DMS114 treated with DMSO at 0.1 percent for 48 hours (cell line): Measurements from ENCODE around the gene ARCN1.

Source experiments
- DNase-seq: peaks from one replicate; lab custom pipeline; 2025; ENCODE audit not compliant: unreplicated experiment; lab: John Stamatoyannopoulos, UW

ARCN1 gene

GRCh38 chr11:118620529-118621070 is 48.4 kb downstream of the ARCN1 start:
- DNase-seq, result no peak

DNA sequence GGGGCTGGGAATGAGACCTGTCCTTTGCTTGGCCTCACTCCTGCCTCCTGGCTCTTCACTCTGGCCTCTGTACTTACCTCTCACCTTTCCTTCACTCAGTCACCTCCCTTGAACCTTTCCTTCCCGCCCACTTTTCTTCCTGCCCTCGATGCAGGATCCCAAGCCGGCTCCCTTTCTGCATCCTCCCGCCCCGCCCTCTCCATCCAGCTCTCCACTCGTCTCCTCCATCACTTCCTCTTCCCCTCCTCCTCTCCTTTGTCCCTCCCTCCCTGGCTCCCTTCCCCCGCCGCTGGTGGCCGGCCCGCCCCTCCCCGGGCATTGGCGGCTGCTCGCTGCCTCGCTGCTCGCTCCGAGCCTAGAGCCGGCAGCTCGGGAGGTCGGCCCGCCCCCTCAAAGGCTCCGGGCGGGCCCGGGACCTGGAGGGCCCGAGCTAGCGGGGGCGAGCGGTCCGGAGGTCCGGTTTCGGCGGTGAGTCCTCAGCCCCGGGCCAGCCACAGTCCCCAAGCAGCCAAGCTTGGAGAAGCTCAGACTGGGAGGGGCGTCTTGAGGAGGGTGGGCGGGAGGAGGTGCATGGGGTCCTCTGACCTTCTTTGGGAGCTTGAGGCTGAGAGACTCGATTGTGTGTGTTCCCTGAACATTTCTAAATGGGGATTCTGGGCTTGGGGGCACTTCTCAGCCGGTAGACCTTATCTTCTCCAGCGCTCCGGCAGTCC is 49.0 kb downstream of the ARCN1 start:
- peak; percentile 65 for DNase-seq

DNA sequence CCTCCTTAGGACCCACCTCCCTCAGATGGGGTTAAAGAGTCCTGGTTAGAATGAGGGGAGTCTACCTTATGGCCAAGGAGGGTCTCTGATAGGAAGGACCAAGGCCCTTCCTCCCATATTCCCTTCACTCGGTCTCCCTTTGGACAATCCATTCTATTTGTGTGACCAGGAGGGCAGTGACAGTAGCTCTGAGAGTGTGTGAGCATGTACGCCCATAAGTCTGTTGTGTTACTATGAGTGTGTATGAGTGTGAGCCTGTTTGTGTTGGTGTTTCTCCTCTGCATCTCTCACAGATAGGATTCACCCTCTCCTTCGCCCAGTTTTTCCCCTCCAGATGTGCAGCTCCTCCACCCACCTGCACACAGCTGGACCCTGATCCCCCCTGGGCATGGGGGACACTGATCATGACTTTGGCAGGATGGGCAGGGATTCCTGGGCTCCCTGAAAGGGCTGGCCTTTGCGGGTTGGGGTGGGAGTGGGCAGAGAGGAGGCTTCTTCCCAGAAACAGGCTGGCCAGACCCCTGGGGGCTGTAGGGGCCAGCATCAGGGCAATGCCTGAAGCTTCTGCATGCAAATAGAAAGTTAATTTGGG is 49.7 kb downstream of the ARCN1 start:
- DNase-seq, result no peak

DNA sequence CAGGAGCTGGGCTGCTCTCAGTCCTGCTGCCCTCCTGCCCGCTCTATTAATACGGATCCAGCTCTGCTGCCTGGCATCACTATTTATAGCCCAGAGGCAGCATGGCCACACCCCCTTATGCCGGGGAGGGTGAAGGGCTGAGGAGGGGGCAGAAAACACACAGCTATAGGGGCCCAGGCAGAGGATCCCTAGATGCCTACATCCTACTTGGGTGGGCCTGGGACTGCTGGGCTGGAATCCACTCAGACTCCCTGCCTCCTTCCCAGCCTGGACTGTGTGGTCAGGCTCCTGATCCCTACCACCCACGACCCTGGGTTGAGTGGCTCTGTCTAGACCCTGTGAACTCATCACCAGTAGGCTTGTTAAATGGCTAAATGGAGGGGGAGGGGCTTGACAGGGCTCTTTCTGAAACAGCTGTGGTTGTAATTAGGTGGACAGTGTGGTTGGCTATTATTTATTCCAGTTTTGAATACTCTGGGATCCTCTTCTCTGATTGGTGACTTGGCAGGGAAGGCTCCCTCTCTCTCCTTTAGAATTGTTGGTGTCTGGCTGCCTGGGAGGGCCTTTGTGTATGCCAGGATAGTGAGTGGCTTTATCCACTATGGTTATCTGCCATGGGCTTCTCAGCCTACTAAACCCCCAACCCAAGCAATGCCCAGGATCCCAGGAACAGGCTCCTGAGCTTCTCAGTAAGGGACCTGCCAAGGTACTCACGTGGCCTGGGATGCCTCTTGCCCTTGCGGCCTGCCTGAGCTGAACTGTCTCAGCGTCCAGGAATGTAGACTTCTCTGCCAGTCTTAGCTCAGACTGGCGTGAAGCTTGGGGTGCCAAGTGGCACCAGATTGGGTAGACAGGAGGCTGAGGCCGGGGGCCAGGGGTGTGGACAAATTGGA is 50.4 kb downstream of the ARCN1 start:
- no peak for DNase-seq

GRCh38 chr11:118623269-118623655 is 51.1 kb downstream of the ARCN1 start:
- DNase-seq, result no peak

GRCh38 chr11:118625036-118625690 is 53.0 kb downstream of the ARCN1 start:
- DNase-seq, result no peak

GRCh38 chr11:118625976-118626375 is 53.8 kb downstream of the ARCN1 start:
- no peak for DNase-seq

- no peak for DNase-seq
Measured at GRCh38 chr11:118627566-118627965, 55.4 kb downstream of the ARCN1 start.

DNA sequence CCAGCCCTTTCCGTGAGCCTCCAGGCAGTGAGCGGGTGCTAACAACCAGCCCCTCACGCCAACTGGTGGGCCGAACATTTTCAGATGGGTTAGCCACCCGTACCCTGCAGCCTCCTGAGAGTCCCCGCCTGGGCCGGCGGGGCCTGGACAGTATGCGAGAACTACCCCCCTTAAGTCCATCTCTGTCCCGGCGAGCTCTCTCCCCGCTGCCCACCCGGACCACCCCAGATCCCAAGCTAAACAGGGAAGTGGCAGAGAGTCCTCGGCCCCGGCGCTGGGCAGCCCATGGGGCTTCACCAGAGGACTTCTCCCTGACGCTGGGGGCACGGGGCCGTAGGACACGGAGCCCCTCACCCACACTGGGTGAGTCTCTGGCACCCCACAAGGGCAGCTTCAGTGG is 55.8 kb downstream of the ARCN1 start:
- no peak for DNase-seq

DNA sequence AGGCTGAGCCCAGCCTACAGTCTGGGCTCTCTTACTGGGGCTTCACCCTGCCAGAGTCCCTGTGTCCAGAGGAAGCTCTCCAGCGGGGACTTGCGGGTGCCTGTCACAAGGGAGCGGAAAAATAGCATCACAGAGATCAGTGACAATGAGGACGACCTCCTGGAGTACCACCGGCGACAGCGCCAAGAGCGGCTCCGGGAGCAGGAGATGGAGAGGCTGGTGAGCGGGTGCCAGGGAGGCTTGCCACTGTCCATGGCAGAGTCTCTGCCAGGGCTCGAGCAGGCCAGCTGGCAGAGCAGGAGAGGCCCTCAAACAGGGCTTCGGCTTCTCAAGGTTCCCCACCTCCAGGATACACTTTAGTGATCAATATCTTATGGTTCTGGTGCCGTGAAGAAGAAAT is 56.2 kb downstream of the ARCN1 start:
- no peak for DNase-seq

GRCh38 chr11:118628861-118629549 is 56.8 kb downstream of the ARCN1 start:
- no peak for DNase-seq

- no peak for DNase-seq
Measured at GRCh38 chr11:118629761-118630661, 57.8 kb downstream of the ARCN1 start.

GRCh38 chr11:118631142-118631909 is 59.1 kb downstream of the ARCN1 start:
- DNase-seq, result no peak

DNA sequence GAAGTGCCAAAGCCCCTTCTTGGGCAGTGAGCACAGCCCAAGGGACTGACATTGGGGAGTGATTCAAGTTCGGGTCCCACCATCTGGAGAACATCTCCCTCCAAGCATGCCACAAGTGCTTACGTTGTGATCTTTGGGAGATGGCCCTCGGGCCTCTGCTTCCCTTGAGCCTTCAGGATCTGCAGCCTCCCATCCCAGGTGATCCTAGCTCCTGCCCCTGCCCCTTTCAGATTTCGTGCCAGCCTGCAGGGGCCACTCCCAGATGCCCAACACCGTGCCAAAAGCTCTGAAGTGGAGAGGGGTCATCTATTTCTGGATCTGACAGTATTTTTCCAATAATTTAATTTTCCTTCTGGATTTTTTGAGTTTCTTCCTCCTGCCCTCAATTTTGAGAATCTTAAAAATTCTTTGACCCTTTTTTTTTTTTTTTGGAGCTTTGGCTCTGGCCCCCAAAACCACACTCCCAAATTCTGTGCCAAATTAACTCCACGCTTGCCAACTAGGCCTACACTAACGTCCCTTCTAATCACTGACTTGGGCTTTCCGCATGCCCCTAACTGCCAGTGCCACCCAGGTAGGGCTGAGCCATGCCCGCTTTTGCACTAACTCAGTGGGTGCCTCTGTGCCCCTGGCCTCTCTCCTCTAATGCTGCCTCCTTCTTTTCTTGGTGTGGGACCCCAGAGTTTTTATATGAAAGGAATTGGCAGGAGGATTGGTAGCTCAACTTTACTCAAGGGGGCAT is 60.5 kb downstream of the ARCN1 start:
- DNase-seq, result no peak

DNA sequence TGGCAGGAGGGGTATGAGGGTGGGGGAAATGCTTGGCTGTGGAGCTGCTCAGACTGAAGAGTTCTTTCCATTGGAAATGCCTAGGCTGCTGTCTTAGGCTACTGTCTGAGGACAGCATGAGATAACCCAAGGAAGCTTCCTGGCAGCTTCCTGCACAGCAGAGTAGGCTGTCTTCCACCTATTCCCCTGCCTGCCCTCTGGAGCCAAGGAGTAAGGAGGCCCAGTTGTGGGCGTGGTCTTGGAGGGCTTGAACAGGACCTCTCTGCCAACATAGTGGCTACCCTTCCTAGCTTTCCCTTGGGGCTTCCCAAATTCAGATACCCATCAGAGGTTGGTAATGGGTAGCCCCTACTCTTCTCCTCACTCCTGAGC is 61.1 kb downstream of the ARCN1 start:
- DNase-seq, result no peak

DNA sequence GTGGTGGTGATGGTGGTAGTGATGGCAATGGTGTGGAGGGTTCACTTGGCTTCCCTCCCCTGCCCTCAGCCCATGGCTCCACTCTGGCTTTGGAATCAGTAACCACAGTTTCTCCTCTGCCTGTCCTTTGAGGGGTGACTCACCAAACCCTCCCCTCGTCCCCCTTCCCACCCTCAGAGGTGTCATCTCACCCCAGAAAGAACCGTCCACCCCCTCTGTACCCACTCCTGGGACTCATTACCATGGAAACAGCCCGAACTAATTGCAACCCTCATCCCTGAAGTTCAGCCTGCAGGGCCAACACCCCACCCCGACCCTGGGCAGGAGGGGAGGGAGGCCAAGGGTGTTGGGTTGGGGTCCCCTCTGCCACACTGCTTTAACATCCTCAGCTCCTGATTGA is 61.8 kb downstream of the ARCN1 start:
- no peak for DNase-seq

DNA sequence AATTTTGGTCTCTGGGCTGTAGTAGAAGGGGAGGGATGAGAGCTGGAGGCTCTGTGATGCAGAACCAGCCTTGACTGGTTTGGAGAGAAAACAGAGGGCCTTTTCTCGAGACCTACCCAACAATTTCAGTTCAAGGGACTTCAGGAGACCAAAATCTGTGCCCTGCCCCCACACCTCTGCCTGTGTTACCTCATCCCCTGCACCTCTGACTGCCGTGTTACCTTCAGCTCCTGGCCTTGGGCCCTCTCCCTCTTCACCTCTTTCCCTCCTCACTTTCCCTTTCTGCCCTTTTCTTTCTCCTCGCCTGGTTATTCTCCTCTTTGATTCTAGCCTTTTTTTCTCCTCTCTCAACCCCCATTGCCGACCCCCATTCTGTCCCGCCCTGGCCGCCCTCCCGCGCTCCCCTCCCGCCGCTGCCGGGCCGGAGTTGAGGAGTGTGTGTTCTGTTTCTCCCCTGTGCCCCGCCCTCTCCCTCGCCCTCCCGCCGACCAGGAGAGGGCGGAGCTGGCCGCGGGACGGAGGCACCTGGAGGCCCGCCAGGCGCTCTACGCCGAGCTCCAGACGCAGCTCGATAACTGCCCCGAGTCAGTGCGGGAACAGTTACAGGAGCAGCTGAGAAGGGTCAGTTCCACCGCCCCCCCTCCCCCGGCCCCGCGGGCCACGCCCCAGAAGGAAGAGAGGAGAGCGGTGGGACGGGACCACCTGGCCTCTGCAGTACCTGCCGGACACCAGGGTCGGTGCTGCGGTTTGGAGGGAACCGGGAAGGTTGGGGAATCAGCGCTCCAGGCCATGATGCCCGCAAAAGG is 62.4 kb downstream of the ARCN1 start:
- DNase-seq, result no peak

- DNase-seq, result no peak
Measured at GRCh38 chr11:118635237-118635591, 63.0 kb downstream of the ARCN1 start.
